Stimulated activated CD4-positive, alpha-beta T cell treated with anti-CD3 and anti-CD28 coated beads, Interleukin-4, amount 100 ng/mL, for 48 hours (primary cell): ENCODE measurements around the gene HAUS2.
"Not testable (repeated sequence)": the region's sequence is repeated elsewhere in the genome, so short reads cannot be mapped to it uniquely, and the experiment has no call there.

ENCODE experiments used
- DNase-seq, 2 donors: peaks; one replicate each; pipeline ENCODE4 v3.0.0-alpha.2; 2020; ENCODE audit warnings: low read depth in 2 of 2

HAUS2 gene

GRCh38 chr15:42548249-42549031 is at the start of gene HAUS2, which contains the start of gene LRRC57:
Gene HAUS2 (plus strand): TSS chr15:42548838. CDS start chr15:42548873, 35 bp downstream.
Gene LRRC57 (minus strand): TSS chr15:42548793. CDS start chr15:42548434, 359 bp downstream.
- DNase-seq: peak; percentile 84 to 88

GRCh38 chr15:42499858-42500609 is 48.6 kb upstream of the HAUS2 start:
- no peak for DNase-seq

DNA sequence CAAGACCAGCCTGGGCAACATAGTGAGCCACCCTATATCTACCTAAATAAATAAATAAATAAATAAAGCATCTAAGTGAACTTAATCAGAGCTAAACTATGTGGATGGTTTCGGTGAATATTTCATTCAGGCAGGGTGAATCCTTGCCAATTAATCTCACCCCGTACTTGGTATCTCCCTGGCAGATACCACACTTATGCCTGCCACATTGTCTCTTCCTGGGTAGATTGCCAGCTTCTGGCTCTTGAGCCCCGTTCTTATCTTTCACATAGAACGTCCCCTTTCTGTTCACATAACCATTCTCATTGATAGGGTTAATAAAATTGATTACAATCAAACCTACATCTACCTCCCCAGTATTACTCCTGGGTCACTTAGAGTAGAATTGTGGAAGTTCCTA is 46.2 kb upstream of the HAUS2 start:
- no peak for DNase-seq

DNA sequence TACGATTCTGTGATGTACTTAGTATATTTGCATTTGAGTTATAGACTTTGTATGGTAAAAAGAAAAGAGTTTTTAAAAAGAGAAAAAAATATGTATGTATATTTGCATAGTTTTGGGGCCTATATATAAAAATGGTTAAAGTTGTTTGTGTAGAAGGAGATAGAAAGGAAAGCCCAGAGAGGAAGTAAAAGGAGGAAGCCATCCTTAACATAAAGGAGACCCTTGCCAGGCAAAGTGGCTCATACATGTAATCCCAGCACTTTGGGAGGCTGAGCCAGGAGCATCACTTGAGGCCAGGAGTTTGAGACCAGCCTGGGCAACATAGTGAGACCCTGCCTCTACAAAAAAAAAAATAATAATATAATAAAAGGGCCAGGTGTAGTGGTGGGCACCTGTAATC is 44.8 kb upstream of the HAUS2 start:
- no peak for DNase-seq

- no peak for DNase-seq
These were observed 44.0 kb upstream of the HAUS2 start for GRCh38 chr15:42504631-42505030.

GRCh38 chr15:42507514-42507913 is 41.1 kb upstream of the HAUS2 start:
- DNase-seq: no peak

DNA sequence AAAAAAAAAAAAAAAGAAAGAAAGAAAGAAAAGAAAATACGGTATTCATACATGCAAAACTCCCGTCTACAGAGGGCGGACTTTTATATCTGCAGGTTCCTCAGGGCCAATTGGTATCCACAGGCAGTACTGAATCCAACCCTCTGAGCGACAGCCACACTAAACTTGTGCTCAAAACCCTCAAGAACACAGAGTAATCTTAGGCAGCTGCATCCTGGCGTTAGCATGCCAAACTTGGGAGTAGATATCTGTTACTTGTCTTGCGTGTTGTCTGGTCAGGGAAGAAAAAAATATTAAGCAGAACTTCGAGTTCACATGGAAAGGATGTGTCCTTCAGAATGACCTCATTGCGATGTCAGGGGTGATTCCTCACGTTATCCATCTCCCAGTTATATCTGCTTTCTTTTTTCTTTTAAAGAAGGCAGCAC is 40.4 kb upstream of the HAUS2 start:
- no peak for DNase-seq

- DNase-seq: no peak
These were observed 38.2 kb upstream of the HAUS2 start for GRCh38 chr15:42510258-42511006.

- no peak for DNase-seq
These were observed 37.6 kb upstream of the HAUS2 start for GRCh38 chr15:42511007-42511391.

DNA sequence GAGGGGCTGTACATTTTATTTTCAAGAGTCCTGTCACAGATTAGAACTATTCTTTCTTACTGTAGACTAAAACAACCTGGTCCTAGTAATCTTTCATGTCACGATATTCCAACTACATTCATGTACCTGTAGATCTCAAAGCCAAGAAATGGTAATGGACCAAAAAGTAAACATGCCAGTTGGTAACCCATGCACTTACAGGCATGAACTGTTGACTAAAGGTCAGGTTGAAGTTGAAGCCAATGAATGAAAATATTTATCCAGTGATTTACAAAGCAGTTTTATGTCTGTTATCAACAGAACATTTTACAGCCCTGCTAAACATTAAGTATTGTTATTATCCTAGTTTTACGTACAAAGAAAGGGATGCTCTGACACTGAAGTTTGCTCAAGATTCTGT is 25.3 kb upstream of the HAUS2 start:
- no peak for DNase-seq

DNA sequence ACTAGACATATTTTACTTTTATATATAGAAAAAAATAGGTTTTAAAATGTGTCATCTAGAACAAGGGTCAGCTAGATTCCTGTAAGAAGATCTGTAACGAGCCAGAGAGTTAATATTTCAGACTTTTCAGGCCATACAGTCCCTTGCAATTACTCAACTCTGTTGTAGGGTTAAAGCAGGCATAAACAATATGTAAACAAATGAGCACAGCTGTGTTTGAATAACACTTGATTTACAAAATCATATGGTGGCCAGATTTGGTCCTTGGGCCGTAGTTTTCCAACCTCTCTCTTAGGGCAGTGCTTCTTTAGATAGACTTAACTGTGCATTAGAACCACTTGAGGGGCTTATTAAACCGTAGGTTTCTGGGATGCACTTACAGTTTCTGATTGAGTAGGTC is 19.7 kb upstream of the HAUS2 start:
- no peak for DNase-seq

GRCh38 chr15:42533246-42533645 is 15.4 kb upstream of the HAUS2 start:
- no peak for DNase-seq

GRCh38 chr15:42544853-42545629 is 3.6 kb upstream of the HAUS2 start:
- DNase-seq: no peak

GRCh38 chr15:42547918-42548248 is 755 bp upstream of the HAUS2 start:
- no peak for DNase-seq

GRCh38 chr15:42549032-42549491 is 424 bp downstream of the HAUS2 start:
- peak in 1 of 2 donors; percentile 6 for DNase-seq

DNA sequence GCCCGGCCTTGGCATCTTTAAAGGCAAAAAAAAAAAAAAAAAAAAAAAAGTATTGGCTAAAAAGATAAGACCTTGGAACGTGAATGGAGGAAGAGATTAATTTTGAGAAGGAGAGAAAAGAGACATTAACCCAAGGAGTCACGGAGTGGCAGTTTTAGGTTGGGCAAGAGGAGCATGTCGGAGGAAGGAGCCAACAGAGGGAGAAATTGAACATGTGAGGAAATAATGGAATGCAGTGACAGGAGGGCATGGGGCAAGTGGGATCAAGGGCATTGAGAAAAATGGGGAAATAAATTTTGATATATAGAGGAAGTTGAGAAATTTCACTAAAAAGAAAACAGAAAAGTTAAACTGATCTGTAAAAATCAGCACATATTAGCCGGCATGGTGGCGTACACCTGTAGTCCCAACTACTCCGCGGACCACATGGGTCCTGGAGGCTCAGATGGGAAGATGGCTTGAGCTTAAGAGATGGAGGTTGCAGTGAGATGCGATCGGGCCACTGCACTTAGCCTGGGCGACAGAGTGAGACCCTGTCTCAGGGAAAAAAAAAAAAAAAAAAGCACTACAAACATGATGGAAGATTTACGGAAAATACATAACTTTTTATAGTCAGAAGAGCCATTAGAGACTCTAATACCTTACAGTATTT is 1.2 kb downstream of the HAUS2 start:
- DNase-seq: no peak

DNA sequence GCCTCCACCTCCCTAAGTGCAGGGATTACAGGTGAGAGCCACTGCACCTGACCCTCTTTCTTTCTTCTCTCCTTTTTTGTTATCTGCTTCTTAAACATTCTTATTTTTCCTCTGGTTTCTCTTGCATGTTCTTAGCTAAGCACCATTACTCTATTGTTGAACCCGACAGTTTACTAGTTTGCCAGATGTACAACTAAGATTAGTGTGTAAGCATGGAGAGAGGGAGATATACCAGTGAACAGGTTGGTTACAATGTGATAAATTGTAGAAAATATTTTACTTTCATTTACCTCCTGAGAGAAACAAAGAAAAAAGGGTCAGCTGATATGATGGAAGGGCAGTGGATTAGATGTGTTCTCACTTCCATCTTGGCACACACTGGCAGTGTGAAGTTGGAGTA is 4.9 kb downstream of the HAUS2 start:
- DNase-seq: no peak

DNA sequence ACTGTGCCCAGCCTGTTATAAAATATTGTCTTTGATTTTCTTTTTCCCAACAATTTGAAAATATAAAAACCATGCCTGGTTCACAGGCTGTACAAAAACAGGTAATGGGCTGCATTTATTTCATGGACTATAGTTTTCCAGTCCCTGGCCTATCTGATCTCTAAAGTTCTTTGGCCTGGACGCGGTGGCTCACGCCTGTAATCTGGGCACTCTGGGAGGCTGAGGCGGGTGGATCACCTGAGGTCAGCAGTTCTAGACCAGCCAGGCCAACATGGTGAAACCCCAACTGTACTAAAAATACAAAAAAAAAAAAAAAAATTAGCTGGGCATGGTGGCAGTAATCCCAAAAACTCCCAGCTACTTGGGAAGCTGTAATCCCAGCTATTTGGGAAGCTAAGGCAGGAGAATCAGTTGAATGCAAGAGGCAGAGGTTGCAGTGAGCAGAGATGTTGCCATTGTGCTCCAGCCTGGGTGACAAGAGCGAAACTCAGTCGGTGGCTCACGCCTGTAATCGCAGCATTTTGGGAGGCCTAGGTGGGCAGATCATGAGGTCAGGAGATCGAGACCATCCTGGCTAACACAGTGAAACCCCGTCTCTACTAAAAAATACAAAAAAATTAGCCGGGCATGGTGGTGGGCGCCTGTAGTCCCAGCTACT is 8.0 kb downstream of the HAUS2 start:
- not testable (repeated sequence) for DNase-seq

DNA sequence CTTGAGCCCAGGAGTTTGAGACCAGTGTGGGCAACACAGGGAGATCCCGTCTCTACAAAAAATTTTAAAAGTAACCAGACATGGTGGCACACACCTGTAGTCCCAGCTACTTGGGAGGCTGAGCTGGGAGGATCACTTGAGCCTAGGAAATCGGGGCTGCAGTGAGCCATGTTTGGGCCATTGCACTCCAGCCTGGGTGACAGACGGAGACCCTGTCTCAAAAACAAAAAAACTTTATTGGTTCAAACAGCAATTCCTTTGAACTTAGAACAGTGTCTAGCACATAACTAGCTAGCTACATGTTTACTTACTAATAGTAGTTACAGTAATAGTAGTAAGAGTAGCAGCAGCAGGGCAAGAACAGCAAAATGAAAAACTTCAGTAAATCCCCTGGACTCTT is 10.1 kb downstream of the HAUS2 start:
- DNase-seq: no peak
